ENCODE data around the gene RTP2.

- no peak for TF ChIP-seq POLR2AphosphoS5 (IDR thresholded peaks at IDR 0.05; ENCODE audit: borderline replicate concordance, low read depth, low read length)
- no peak for TF ChIP-seq EZH2 (IDR thresholded peaks at IDR 0.05)
- TF ChIP-seq FOXP2 (optimal IDR thresholded peaks at IDR 0.05; ENCODE audit: control extremely low read depth, extremely low read length, insufficient read depth): no peak
Observed at GRCh38 chr3:187742351-187743171, 40.2 kb upstream of the RTP2 start.

All from SK-N-MC (cell line).